Measurements from ENCODE around the gene CHCHD10.

The CHCHD10 gene

DNA sequence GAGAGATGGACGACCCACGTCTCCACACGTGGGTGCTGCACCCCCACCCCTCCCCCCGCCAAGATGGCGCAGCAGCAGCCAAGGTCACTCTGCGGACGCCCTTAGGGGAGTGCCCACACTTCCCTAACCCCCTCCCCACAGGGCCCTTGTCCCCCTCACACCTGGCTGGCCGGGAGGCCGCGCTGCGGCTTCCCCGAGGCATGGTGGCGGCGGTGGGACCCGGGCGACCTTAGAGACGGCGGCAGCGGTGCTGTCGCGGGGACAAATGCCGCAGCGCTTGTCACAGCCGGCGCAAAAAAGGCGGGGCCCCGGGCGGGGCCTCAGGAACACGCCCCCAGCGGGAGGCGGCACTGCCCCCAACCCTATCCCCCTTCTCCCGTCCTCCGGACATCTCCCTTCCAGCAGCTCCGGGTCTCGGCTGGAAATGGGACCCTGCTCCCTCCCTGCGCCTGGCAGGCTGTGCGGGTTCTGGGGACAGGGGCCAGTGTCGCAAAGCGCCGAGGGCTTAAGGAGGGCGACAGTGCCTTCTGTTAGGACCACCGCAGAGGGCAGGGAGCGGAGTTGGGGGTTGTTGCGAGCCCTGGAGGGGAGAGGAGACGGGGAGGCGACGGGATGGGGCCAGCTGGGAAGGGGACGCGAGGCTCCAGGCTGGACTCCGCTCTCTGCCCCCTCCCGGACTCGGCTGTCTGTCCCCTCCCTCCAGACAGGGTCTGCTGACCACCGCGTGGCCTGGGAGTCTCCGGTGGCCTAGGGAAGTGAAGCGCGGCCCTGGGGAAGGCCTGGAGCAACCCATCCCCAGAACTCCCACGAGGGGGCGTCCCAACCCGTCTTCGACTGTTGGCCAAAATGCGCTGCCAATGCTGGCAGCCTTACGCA lies at the start of gene CHCHD10:
Gene CHCHD10 (minus strand): TSS at position 300 of the 876 bp plus-strand sequence. CDS start 98 bp downstream, at position 202.
- peak; percentile 64 for DNase-seq

DNA sequence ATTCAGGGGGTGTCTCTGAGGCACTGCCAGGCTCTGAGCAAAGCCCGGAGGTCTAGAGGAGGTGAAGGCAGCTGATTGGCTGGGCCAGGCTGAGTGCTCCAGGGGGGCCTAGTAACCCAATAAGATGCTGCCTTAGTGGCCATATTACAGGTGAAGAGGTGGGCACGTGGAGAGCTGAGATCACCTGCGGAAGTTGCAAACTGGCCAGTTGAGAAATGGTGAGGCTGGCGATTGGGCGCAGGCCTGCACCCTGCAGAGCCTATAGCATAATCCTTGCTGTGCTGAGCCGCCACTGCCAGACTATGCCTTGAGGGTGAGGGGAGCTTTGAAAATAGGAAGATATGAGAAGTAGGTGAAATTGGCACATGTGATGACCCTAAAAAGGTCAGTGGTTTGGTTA lies 49.4 kb upstream of the CHCHD10 start:
- no peak for DNase-seq

DNA sequence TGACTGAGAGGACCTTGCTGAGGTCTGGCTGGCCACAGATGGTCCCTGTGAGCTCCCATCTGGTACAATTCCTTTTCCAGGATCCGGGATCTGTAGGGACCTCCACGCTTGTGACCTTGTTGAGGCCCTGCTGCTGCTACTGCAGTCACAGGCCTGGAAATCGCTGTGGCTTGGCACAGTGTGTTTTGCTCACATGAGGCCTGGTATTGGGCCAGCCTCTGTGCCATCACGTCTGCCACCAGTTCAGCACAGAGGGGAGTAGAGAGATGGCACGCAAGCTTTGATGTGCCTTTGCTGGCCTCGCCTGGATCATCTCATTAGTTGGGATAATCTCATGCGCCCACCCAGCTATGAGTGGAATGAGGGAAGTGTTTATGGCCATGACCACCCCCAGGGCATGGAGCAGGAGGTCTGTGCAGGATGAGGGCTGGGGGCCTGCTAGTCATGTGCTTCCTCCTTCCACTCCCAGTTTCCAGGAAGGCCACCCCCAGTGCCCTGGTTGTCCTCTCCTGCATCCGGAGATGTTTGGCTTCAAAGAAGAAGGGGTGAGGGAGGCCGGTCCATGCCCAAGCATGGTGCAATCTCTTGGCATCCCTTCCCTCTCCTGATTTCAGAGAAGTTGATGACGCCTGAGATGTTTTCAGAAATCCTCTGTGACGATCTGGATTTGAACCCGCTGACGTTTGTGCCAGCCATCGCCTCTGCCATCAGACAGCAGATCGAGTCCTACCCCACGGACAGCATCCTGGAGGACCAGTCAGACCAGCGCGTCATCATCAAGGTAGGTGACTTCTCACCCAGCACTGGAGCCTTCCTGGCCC lies 48.6 kb upstream of the CHCHD10 start:
- no peak for DNase-seq

DNA sequence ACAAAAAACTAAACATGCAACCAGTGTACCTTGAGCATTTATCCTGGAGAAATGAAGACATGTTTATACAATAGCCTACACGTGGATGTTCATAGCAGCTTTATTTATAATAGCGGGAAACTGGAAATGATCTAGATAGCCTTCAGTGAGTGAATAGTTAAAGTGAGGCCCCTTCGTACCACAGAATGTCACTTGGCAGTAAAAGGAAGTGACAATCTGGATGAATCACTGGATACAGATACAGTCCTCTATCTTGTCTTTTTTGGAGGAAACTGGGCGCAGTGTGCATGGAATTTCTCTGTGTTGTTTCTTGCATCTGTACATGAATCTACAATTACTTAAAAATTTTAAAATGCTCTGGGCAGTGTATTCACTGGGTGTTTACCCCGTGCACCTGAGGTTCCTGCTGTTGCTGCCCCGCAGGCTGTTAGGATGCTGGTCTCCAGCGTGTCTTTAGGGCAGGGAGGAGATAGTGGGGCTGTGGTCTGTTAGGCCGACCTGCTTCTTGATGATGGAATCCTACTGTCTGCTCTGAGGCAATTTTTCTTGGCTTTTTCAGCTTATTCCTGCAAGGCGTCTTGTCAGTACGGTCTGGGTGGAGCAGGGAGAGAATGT lies 47.9 kb upstream of the CHCHD10 start:
- DNase-seq, result no peak

DNA sequence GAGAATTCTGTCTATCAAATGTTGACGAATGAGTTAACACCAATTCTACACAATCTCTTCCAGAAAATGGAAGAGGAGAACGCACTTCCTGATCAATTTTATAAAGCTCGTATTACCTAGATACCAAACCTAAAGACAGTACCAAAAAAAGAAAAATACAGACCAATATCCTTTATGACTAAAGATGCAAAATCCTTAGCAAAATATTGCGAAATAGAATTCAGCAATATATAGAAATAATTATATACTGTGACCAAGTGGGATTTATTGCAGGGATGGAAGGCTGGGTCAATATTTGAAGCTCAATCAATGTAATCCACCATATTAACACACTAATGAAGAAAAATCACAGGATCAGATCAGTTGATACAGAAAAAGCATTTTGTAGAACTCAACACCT lies 44.6 kb upstream of the CHCHD10 start:
- DNase-seq, result no peak

DNA sequence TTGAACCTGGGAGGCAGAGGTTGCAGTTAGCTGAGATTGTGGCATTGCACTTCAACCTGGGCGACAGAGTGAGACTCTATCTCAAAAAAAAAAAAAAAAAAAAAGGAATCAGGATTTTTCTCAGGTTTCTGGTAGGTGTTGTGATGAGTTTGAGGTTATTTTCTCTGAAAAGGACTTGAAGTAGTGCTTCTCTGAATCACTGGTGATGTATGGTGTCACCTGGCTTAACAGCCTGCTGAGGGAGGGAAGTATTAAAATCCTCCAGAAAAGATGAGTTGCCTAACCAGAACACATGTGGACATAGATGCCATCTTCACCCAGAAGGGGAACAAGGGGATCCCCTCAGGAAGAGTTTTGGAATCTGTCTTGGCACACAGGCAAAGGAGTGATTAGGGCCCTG lies 39.1 kb upstream of the CHCHD10 start:
- no peak for DNase-seq

DNA sequence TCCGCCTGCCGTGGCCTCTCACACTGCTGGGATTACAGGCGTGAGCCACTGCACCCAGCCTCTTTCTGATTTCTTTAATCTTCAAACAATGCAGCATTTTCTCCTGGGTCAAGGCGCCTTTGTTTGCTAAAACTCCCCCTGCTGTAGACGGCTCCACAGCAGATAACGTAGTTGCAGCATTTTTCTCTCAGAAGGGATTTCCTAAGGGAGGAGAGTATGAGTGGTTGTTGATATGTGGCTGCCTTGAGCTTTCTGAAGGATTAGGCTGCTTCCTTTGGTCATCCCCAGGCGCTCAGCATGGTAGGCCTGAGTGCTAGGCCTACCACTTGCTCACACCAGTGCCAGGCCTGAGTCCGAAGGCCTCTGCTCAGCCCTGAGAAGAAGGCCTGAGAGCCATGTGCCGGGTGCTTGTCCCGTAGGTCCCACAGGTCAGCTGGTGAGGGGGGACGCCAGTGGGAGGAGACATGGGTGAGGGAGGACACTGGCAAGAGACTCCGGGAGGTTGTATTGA lies 37.1 kb upstream of the CHCHD10 start:
- DNase-seq, result no peak

DNA sequence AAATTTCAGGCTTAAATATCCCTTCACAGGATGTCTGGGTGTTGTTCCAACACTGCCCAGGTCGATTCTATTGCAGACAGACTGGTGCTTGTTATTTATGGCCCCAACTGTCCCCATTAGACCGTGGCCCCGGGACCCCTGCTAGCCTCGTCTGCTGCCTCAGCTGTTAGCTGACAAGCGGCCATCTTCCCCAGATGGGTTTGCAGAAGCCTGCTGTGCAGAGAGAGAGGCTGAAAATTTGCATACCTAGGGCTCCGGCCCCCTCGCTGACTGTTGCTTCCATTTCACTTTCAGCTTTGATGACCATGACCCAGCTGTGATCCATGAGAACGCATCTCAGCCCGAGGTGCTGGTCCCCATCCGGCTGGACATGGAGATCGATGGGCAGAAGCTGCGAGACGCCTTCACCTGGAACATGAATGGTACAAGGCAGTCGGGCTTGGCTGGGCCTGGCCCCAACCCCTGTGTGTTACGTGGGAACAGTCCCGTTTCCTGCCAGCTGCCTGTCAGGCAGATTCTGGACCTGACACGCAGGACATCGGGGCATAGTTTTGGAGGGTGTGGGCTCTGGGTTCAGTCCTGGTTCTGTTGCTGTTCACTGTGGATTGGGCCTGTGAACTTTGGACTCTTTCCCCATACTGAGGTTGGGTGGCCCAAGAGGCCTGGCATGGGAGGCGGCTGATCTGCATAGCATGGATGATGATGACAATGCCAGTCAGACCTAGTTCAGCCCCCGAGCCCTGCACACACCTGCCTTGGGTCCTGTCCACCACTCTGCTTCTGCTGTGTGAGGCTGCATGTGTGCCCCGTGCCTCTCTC lies 35.4 kb upstream of the CHCHD10 start:
- no peak for DNase-seq

DNA sequence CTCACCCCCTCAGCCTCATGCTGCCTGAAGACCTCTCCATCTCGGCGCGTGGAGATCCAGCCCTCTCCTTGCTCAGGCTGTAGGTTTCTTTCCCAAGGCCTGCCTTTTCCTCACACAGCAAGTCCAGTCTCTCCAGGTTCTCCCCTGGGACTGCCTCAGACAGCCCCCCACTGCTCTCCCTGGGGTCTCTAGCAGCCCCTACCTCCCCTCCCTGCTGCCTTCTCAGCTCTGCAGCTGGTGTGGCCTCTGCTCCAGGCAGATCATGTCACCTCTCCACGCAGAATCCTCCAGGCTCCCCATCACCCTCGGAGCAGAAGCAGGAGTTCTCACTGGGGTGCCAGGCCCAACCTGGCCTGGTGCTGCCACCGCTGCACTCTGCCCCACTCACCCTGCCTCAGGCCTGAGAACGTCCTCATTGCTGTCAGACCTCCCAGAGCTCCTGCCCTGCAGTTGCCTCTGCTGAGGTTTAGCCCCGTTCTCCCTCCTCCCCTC lies 34.2 kb upstream of the CHCHD10 start:
- DNase-seq, result no peak

DNA sequence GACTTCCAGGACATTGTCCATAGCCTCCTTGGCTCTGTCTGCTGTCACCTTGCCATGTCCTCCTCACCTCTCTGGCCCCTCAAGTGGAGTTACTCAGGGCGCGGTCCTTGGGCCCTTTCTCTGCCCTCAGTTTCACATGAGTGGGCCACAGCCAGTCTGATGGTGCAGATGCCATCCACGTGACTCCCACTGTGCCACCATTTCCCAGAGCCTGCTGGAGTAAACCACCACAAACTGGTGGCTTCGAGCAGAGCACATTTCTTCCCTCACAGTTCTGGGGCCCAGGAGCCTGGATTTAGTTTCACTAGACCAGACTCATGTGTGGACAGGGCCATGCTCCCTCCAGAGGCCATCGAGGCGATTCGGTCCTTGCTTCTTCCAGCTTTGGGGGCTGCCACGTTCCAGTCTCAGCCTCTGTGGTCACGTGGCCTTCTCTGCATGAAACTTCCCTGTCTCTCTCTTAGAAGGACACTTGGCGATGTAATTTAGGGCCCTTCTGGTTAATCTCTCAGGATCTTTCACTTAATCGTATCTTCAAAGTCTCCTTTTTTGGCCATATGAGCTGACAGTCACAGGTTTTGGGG lies 33.6 kb upstream of the CHCHD10 start:
- DNase-seq, result no peak

DNA sequence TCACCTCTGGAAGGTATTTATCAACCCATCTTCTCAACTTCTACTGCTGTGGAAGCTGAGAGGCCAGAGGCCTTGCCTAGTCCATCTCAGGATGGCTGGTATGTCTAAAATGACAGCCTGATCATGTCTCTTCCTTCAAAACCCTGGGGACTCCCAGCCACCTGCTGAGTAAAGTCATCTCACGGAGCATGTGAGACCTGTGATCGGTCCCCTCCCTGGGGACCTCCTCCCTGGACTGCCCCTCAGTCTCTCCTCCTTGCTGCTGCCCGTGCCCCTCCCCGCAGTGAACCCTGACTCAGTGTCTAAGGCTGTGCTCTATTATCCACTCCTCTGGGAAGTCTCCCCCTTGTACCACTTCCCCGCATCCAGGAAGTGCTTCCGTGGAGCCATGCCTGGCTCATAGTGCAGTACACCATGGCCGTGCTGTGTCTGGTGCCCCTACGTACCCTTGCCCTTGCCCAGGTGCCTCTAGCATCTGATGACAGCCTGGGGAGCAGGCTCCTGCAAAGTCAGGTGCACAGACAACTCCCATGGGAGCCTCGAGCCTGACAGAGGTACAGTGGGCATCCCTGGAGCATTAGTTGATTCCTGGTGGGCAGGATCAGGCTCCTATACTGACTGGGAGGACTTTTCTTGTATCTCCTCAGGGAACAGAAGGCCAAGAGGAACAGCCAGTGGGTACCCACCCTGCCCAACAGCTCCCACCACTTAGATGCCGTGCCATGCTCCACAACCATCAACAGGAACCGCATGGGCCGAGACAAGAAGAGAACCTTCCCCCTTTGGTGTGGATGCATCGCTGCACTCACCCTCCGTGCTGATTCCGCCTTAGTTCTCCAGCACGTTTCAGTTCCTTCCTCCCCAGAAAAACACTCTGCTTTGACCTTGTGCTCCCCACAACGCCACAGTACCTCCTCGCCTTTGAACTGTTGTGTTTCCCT lies 32.8 kb upstream of the CHCHD10 start:
- no peak for DNase-seq

DNA sequence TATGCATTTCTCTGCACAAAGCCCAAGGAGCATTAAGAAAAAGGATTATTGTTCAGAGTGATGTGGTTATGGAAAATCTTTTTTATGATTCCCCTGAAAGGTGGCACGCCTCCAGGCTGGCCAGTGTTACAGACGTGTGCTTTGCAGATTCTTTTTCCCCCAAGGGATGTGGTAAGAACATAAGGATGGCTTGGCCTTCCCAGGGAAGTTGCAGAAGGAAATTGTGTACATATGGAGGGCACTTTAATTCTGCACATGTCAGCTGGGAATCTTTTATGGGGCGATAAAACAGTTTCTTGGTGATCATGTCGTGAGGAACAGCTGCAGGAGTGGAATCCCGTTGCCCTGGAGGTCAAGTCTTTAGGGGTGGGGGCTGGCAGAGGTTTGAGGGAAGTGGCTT lies 28.7 kb upstream of the CHCHD10 start:
- DNase-seq, result no peak

DNA sequence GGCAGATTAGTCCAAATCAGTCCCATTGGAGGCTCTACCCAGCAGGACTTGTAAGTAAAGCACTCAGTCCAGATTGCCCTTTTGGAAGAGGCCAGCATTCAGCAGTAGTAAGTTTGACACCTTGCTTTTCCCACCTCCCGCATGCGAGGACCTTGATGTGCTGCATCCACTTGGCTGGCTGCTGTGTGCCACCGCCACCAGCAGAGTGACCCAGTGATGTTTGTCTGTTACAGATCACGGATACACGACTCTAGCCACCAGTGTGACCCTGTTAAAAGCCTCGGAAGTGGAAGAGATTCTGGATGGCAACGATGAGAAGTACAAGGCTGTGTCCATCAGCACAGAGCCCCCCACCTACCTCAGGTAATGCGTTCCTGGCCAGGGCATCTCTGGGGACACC lies 25.6 kb upstream of the CHCHD10 start:
- no peak for DNase-seq

DNA sequence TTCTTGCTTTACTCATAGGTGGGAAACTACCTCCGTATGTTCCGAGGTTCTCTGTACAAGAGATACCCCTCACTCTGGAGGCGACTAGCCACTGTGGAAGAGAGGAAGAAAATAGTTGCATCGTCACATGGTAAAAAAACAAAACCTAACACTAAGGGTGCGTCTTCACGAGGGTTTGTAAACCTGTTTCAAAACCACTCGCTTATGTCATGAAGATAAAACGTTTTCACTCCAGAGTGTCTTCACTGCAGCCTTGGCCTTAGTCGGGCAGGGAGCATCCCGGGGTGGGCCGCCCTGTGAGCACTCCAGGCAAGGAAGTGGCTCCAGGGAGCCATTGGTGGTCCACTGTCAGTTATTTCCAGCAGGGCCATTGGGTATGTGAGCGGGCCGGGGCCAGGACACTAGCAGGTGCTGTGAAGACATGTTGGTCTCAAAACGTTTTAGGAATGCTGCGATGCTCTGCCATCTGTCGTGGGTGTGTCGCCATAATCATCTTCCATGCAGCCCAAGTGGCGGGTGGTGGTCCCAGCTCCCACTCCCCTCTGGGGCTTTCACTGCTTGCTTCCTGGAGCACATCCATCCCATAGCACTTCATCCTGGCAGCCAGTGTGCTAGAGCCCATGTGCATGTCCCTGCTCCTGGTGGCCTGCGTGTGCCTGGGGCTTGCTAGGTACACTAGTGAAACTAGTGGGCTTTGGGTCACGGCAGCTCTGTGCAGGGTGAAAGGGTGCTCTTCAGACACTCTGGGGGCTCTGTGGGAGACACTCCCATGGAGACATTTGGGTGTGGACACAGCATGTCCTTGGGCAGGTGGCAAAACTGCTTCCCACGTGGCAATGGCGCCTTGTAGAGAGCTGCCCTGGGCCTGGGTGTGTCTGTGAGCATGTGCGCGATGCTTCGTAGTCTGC lies 24.2 kb upstream of the CHCHD10 start:
- DNase-seq, result no peak

DNA sequence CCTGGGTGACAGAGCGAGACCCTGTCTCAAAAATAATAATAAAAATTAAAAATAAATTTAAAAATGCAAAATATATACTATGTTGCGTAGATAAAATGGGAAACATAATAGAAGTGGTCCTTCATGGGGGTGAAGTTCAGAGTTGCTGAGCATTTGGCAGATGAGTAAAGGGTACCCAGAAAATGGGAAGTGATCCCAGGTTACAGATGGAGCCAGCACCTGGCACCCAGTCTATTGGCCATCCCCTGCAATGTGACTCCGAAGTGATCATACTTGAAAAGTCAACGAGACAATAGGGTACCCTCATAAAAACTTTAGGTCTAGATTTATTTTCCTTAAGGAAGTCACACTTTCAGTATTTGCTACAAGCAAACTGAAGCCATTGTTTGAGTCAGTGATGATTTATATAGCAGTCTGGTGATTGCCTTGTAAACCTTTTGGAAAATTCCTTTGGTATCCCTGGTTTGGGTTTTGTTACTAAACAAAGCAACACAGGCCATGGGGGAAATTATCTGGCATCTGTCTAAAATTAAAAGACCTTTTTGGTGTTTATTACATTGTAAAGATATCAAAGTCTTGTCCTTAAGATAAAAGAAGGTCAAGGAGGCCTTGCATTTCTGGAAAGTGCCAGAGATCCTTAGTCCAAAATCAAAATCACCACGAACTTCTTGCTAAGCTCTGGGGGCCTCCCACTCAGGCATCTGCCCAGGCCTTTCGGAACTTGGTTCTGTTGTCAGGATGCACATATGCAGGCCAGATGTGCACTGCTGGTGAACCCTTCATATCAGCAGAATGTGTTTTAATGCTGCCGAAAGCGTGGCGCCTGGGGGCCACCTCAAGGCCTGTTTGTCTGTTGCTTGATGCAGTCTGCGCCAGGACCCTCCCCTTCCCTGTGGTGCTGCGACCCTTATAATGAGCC lies 23.3 kb upstream of the CHCHD10 start:
- DNase-seq, result no peak

DNA sequence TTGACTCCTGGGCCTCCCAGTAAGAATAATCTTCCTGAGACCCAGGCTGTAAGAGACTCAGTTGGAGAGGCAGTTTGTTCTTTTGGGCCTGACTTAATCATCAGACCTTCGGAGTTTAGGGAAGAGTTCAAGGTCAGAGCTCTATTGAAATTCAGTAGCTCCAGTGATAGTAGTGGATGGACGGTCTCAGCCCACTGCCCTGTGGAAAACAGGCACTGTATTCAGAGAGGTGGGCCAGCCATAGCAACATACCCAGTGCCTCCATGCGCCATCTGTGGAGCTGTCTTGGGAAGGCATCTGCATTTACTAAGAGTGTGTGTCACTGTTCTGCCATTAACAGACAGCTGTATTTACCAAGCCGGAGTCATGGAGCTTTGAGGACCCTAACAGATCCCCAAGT lies 21.9 kb upstream of the CHCHD10 start:
- no peak for DNase-seq

DNA sequence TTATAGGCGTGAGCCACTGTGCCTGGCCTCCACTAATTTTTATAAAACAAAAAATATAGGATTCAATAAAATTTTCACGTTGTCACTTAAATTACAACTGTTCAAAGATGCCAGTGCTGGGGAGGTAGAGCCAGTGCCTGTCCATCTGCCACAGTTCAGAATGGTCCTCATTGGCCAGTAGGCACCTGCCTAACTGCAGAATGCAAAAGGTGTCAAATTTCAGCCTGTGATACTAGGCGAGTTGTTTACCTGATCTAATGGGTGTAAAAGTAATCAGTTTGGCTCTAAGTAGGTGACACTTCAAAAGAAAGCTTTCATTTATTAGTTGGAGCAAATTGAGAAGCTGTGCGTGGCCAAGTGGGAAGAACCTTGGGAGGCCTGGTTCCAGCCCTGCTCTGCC lies 21.3 kb upstream of the CHCHD10 start:
- peak; percentile 33 for DNase-seq

DNA sequence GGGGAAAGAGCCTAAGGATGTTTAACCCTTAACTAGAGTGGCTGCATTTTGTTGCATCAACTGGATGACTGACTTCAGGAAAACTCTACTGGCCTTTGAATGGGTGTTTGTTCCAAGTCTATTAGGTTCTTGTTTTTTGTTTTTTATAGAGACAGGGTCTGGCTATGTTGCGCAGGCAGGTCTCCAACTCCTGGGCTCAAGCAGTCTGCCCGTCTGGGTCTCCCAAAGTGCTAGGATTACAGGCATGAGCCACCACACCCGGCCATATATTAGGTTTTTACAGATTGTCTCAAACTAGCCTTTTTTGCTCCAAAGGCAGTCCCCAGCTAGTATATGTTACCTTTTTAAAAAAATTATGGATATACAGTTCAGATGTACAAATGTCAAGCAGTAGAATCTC lies 20.1 kb upstream of the CHCHD10 start:
- DNase-seq, result no peak

DNA sequence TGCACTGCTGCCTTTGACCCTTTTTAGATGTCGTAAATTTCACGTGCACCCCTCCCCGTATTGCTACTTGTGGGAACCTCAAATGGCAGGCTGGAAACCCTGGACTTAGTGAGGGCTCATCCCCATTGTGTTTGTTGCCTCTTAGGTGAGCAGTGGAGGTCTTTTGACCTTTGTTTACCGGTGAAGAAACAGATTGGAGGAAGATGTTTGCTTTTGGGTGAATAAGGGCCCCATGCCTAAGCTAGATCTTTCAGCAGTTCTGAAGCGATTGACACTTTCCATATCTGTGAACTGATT lies 19.8 kb upstream of the CHCHD10 start:
- DNase-seq, result no peak

Measured in NCI-H1105 (cell line).